Measurements from ENCODE around the gene FOXJ2. TPM values are rescaled to one million over a fixed set of nuclear protein-coding genes. Genes with fewer than 3 reads are reported as not detected.

FOXJ2 gene
- total RNA-seq, 4 donors from 2014 or later = 11.6 to 15.7 (median 12.5) TPM

DNA sequence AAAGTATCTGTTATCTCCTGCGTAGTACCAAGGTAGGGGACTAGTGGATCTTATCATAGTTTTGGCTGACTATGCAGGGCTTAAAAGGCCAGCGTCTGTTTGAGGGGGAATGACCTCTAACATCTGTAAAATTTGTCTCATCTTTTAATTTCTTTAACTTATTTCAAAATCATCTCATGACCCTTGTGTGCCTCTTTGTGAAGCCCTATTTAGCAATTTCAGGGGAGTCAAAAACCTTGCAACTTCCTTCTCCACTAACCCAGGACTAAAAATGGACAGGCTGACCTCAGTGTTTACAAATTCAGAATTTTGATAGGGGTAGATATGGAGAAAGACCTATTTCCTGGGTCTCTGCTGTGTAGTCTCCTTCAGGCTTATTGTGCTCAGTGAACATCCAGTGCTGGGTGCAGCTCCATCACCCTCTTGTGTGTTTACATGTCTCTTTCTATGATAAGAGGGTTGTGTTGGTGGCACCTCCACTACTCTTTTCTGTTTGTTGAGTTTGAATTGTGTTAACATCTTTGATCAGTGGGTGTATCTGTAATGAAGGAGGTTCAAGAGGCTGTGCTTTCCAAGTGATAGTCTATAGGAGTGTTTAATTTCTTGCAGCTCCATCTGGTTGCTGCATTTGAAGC lies 63.9 kb downstream of the FOXJ2 start:
- intact Hi-C loops (cut with DNase I; ENCODE audit: low total_unique reads) (no loop called here), in situ Hi-C loops (cut with MboI; ENCODE audit: low pct_ligation_motif_present in 1 of 4, low pct_unique_long_range_greater_than_20kb in 1 of 4, low sequenced_read_pairs in 3 of 4) (no loop called here)
- H3K27me3 ChIP-seq = no peaks in the 10 kb centered on the region
- TF ChIP-seq POLR2A (IDR thresholded peaks at IDR 0.05) = no peak
- TF ChIP-seq POLR2AphosphoS5 (IDR thresholded peaks at IDR 0.05) = no peak
- TF ChIP-seq EP300 (IDR thresholded peaks at IDR 0.05; ENCODE audit: low read depth) = no peak
- TF ChIP-seq CTCF (IDR thresholded peaks at IDR 0.05) = no peak
- no peaks in the 10 kb centered on the region for H3K9me3 ChIP-seq
- no peak for DNase-seq
- no peak overlapping the region for H3K27ac ChIP-seq
- peaks cover 0 to 53% (median 26%) of the 10 kb centered on the region in 4 donors for H3K36me3 ChIP-seq
- H3K4me1 ChIP-seq = no peaks in the 10 kb centered on the region
- 95 to 97% methylated on average over 2 of the region's 2 CpGs for WGBS, 2 donors (ENCODE audit: low coverage in 1 of 2)
- H3K4me3 ChIP-seq = no peak overlapping the region

- in situ Hi-C loops (cut with MboI; ENCODE audit: low pct_ligation_motif_present in 1 of 4, low pct_unique_long_range_greater_than_20kb in 1 of 4, low sequenced_read_pairs in 3 of 4) = no loop called here
- H3K4me3 ChIP-seq = no peak overlapping the region
- WGBS, 2 donors (ENCODE audit: low coverage in 1 of 2) = 95% methylated on average over 3 of the region's 3 CpGs; no CpG with 5 or more reads in 1 of the 2 donors
- H3K9me3 ChIP-seq = no peaks in the 10 kb centered on the region
- peaks cover 0 to 26% (median 13%) of the 10 kb centered on the region in 4 donors for H3K36me3 ChIP-seq
- H3K4me1 ChIP-seq = no peaks in the 10 kb centered on the region
- no peaks in the 10 kb centered on the region for H3K27me3 ChIP-seq
- intact Hi-C loops (cut with DNase I; ENCODE audit: low total_unique reads) = no loop called here
- DNase-seq = no peak
- TF ChIP-seq EP300 (IDR thresholded peaks at IDR 0.05; ENCODE audit: low read depth) (no peak), POLR2AphosphoS5 (IDR thresholded peaks at IDR 0.05) (no peak), POLR2A (IDR thresholded peaks at IDR 0.05) (no peak), CTCF (IDR thresholded peaks at IDR 0.05) (no peak)
- no peak overlapping the region for H3K27ac ChIP-seq
Measured at GRCh38 chr12:8099235-8099634, 66.7 kb downstream of the FOXJ2 start.

Other genes starting within 250 kb of the FOXJ2 start
- under 1 TPM in 2 of 4 donors, not detected in 2; 0.16 to 0.41 TPM for gene NANOG, start 243.3 kb upstream of the FOXJ2 start, total RNA-seq
- gene SLC2A14, start 159.8 kb upstream of the FOXJ2 start, total RNA-seq = under 1 TPM in 2 of 4 donors, not detected in 2; 0.48 to 0.96 TPM
- gene SLC2A3, start 96.5 kb upstream of the FOXJ2 start, total RNA-seq = 10 to 100 TPM in 1 of 4 donors, 1 to 10 TPM in 2, under 1 TPM in 1; 0.80 to 10.2 (median 8.1) TPM
- 1 to 10 TPM; 2.4 to 9.4 (median 3.6) TPM for gene C3AR1, start 33.6 kb downstream of the FOXJ2 start, total RNA-seq
- gene NECAP1, start 49.6 kb downstream of the FOXJ2 start, total RNA-seq = 10 to 100 TPM in 3 of 4 donors, 1 to 10 TPM in 1; 3.0 to 41.6 (median 36.3) TPM
- gene CLEC4A, start 90.9 kb downstream of the FOXJ2 start, total RNA-seq = 1 to 10 TPM in 1 of 4 donors, under 1 TPM in 1, not detected in 2; 0.55 to 5.1 TPM
- not detected for gene ZNF705A, start 124.3 kb downstream of the FOXJ2 start, total RNA-seq
- gene FAM90A1, start 194.9 kb downstream of the FOXJ2 start, total RNA-seq = not detected

All from transverse colon (tissue), 4 donors.